Central memory CD4-positive, alpha-beta T cell (primary cell): ENCODE data around the gene SEMA4D.

Experiments
- DNase-seq: peaks from one replicate; pipeline ENCODE4 v3.0.0; 2022

SEMA4D gene

GRCh38 chr9:89529243-89530035 is 31.5 kb upstream of the SEMA4D start:
- peak; percentile 43 for DNase-seq

- DNase-seq, result no peak
These were observed 30.6 kb upstream of the SEMA4D start for GRCh38 chr9:89528540-89528939.

- DNase-seq, result no peak
These were observed 30.2 kb upstream of the SEMA4D start for GRCh38 chr9:89528131-89528530.

GRCh38 chr9:89527084-89527483 is 29.2 kb upstream of the SEMA4D start:
- DNase-seq, result no peak

GRCh38 chr9:89526667-89527066 is 28.8 kb upstream of the SEMA4D start:
- DNase-seq, result no peak

- no peak for DNase-seq
These were observed 27.8 kb upstream of the SEMA4D start for GRCh38 chr9:89525446-89526374.

- no peak for DNase-seq
These were observed 27.1 kb upstream of the SEMA4D start for GRCh38 chr9:89524963-89525362.

GRCh38 chr9:89523948-89524347 is 26.0 kb upstream of the SEMA4D start:
- DNase-seq, result peak; percentile 69

- no peak for DNase-seq
These were observed 25.0 kb upstream of the SEMA4D start for GRCh38 chr9:89522959-89523285.

GRCh38 chr9:89522261-89522958 is 24.5 kb upstream of the SEMA4D start:
- DNase-seq, result peak; percentile 90

- DNase-seq, result no peak
These were observed 21.5 kb upstream of the SEMA4D start for GRCh38 chr9:89519366-89519805.

GRCh38 chr9:89518466-89519365 is 20.8 kb upstream of the SEMA4D start:
- DNase-seq, result no peak

GRCh38 chr9:89515416-89515815 is 17.5 kb upstream of the SEMA4D start:
- no peak for DNase-seq

GRCh38 chr9:89514956-89515355 is 17.0 kb upstream of the SEMA4D start:
- no peak for DNase-seq

GRCh38 chr9:89514337-89514736 is 16.4 kb upstream of the SEMA4D start:
- DNase-seq, result no peak

GRCh38 chr9:89513837-89514236 is 15.9 kb upstream of the SEMA4D start:
- no peak for DNase-seq

- DNase-seq, result no peak
These were observed 14.5 kb upstream of the SEMA4D start for GRCh38 chr9:89512382-89512781.

- DNase-seq, result no peak
These were observed 11.2 kb upstream of the SEMA4D start for GRCh38 chr9:89508951-89509615.

GRCh38 chr9:89505911-89506310 is 8.0 kb upstream of the SEMA4D start:
- no peak for DNase-seq

GRCh38 chr9:89505048-89505447 is 7.1 kb upstream of the SEMA4D start:
- DNase-seq, result no peak

- DNase-seq, result no peak
These were observed 4.8 kb upstream of the SEMA4D start for GRCh38 chr9:89502671-89503070.
